Spleen (tissue), 11 donors: ENCODE measurements around the gene OOSP3. TPM values are rescaled to one million over a fixed set of nuclear protein-coding genes. Genes with fewer than 3 reads are reported as not detected.
"Not testable (repeated sequence)": the region's sequence is repeated elsewhere in the genome, so short reads cannot be mapped to it uniquely, and the experiment has no call there.

Source experiments
- DNase-seq: peaks from one replicate; pipeline ENCODE4 v3.0.0-alpha.2; 2020
- H3K27ac ChIP-seq, 8 donors: fragments of 200-600 bp; sonication (generic) in 7 of 8; 1 replicate in 4 of 8; 2 replicates in 4 of 8; pipeline versions ENCODE4 v1.5.0 to v1.8.0; 2016 to 2021; ENCODE audit warnings: inconsistent platforms in 4 of 8, mild to moderate bottlenecking in 4 of 8, moderate library complexity in 1 of 8
- H3K27me3 ChIP-seq, 7 donors: fragments of 200-600 bp; sonication (generic) in 6 of 7; replicated peaks in 1 of 7; 1 replicate in 4 of 7; 2 replicates in 3 of 7; pipeline versions ENCODE4 v1.5.0 to v1.8.0; 2016 to 2021; ENCODE audit warnings: inconsistent platforms in 3 of 7, mild to moderate bottlenecking in 1 of 7
- H3K36me3 ChIP-seq, 6 donors: fragments of 200-600 bp; sonication (generic) in 5 of 6; 1 replicate in 4 of 6; 2 replicates in 2 of 6; pipeline versions ENCODE4 v1.5.0 to v1.8.0; 2016 to 2021; ENCODE audit warnings: inconsistent platforms in 2 of 6
- H3K4me1 ChIP-seq, 6 donors: fragments of 200-600 bp; sonication (generic) in 5 of 6; 1 replicate in 3 of 6; 2 replicates in 3 of 6; pipeline versions ENCODE4 v1.5.0 to v1.8.0; 2016 to 2021; ENCODE audit warnings: inconsistent platforms in 3 of 6
- H3K4me3 ChIP-seq, 8 donors: fragments of 200-600 bp; sonication (generic) in 7 of 8; 1 replicate in 4 of 8; 2 replicates in 4 of 8; pipeline versions ENCODE4 v1.5.0 to v1.8.0; 2016 to 2021; ENCODE audit warnings: inconsistent platforms in 4 of 8, mild to moderate bottlenecking in 4 of 8, moderate library complexity in 2 of 8
- H3K9me3 ChIP-seq, 8 donors: fragments of 200-600 bp; sonication (generic) in 7 of 8; 1 replicate in 4 of 8; 2 replicates in 4 of 8; pipeline versions ENCODE4 v1.5.0 to v1.8.0; 2016 to 2021; ENCODE audit warnings: inconsistent platforms in 4 of 8
- CTCF ChIP-seq, 11 experiments: fragments of 200-600 bp in 7 of 11; fragments of 450-650 bp in 4 of 11; sonication (generic) in 4 of 11; IDR thresholded peaks in 8 of 11; conservative IDR thresholded peaks in 3 of 11; 1 replicate in 7 of 11; 2 replicates in 4 of 11; pipeline versions ENCODE4 v1.4.0 to v1.8.0; 2016 to 2021; ENCODE audit warnings: antibody characterized with exemption in 11 of 11, inconsistent platforms in 4 of 11, mild to moderate bottlenecking in 1 of 11
- POLR2A ChIP-seq, 3 donors: fragments of 450-650 bp; IDR thresholded peaks; one replicate each; pipeline ENCODE4 v1.5.1; 2017; ENCODE audit warnings: antibody characterized with exemption in 3 of 3, mild to moderate bottlenecking in 1 of 3
- POLR2AphosphoS5 ChIP-seq, 3 donors: sonication (generic); formaldehyde crosslinking; IDR thresholded peaks; one replicate each; pipeline ENCODE4 v1.5.1; 2017; ENCODE audit warnings: antibody characterized with exemption in 3 of 3
- WGBS, 5 donors: extraction: QIAGEN DNeasy Blood & Tissue Kit in 3 of 5; methylation state at CpG; one replicate each; pipeline versions ENCODE4 v1.1.5 to v1.1.7; 2013 to 2018; 5-methylcytosine and 5-hydroxymethylcytosine counted together
- intact Hi-C: fragments of 100-400 bp; cut with DNase I; formaldehyde crosslinking; loops from one replicate; pipeline ENCODE4 v1.15.0; 2023; ENCODE audit warnings: low total_unique reads
- polyA plus RNA-seq, 3 donors: library from polyadenylated mRNA; stranded (reverse); fragments of 200-250 nt; gene quantifications; one replicate each; pipeline ENCODE4 v1.2.1, GENCODE V29; 2013
- total RNA-seq, 7 donors: library from RNA; depleted of rRNA in 3 of 7; stranded (reverse); fragments of >200 nt in 3 of 7; fragmentation: NEBNext Ultra II Directional in 4 of 7; extraction: Animal tissue kit (Norgen Biotek cat#: 25700) in 4 of 7; gene quantifications; one replicate each; pipeline versions ENCODE4 v1.1.0 to v1.2.1, GENCODE V29; 2016 to 2021
- donor health status: healthy with polysubstance abuse.
- donor health status: DM: no; HTN: no; CAD: no; lungs with moderate emphysema.
- donor health status: DM: no; HTN: no; CAD: no.
- donor health status: Bipolar disorder and iron deficiency.
- donor health status: healthy.
- donor health status: DM: no; HTN: no; CAD: no.
- donor health status: DM: yes; HTN: yes; CAD: no.

OOSP3 gene
- total and polyA plus RNA-seq, 10 donors: not detected

DNA sequence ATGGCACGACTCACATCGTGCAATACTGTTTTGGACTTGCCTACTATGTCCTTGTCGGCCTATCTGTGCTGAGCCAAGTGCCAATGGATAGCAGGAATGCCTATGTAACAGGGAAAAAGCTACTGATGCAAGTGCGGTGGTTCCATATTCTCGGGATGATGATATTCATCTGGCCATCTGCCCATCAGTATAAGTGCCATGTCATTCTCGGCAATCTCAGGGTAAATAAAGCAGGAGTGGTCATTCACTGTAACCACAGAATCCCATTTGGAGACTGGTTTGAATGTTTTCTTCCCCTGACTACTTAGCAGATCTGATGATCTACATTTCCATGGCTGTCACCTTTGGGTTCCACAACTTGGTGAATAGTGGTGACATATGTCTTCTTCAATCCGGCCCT is 20.1 kb downstream of the OOSP3 start:
- Histone ChIP-seq H3K9me3 (peaks cover 0 to 7% (median 0%) of the 10 kb centered on the region in 8 donors), H3K36me3 (no peaks in the 10 kb centered on the region), H3K27me3 (no peaks in the 10 kb centered on the region), H3K4me3 (no peak overlapping the region), H3K27ac (no peak overlapping the region), H3K4me1 (no peaks in the 10 kb centered on the region)
- WGBS, 5 donors: 88 to 95% (median 93%) methylated on average over 7 of the region's 7 CpGs
- intact Hi-C loops: no loop called here
- DNase-seq: no peak
- TF ChIP-seq POLR2AphosphoS5 (IDR thresholded peaks at IDR 0.05) (no peak), CTCF (IDR thresholded peaks at IDR 0.05 in 8 of 11, conservative IDR thresholded peaks at IDR 0.05 in 3 of 11) (no peak), POLR2A (IDR thresholded peaks at IDR 0.05) (no peak)

DNA sequence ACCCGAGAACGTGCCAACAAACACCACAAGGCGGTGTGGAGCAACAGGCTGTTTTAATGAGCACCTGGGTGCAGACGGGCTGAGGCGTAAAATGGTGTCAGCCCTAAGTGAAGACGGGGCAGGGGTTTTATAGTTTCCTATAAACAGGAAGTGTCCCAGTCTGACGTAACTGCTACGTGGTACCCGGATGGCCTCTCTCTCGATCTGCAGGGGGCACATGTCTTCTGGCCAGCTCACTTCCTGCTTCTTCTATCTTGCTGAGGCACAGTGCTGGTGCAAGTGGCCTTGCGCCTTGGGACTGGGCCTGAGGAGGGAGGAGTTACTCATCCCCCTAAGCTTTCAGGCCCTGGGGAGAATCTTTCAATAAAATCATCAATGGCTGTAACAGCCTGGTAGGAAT is 20.9 kb downstream of the OOSP3 start:
- Histone ChIP-seq H3K4me1 (no peaks in the 10 kb centered on the region), H3K9me3 (peaks cover 0 to 7% (median 0%) of the 10 kb centered on the region in 8 donors), H3K4me3 (no peak overlapping the region), H3K27ac (no peak overlapping the region), H3K27me3 (no peaks in the 10 kb centered on the region), H3K36me3 (no peaks in the 10 kb centered on the region)
- DNase-seq: no peak
- 63 to 82% (median 67%) methylated on average over 11 of the region's 11 CpGs for WGBS, 5 donors
- TF ChIP-seq POLR2A (IDR thresholded peaks at IDR 0.05) (no peak), POLR2AphosphoS5 (IDR thresholded peaks at IDR 0.05) (no peak), CTCF (IDR thresholded peaks at IDR 0.05 in 8 of 11, conservative IDR thresholded peaks at IDR 0.05 in 3 of 11) (no peak)
- intact Hi-C loops: no loop called here

DNA sequence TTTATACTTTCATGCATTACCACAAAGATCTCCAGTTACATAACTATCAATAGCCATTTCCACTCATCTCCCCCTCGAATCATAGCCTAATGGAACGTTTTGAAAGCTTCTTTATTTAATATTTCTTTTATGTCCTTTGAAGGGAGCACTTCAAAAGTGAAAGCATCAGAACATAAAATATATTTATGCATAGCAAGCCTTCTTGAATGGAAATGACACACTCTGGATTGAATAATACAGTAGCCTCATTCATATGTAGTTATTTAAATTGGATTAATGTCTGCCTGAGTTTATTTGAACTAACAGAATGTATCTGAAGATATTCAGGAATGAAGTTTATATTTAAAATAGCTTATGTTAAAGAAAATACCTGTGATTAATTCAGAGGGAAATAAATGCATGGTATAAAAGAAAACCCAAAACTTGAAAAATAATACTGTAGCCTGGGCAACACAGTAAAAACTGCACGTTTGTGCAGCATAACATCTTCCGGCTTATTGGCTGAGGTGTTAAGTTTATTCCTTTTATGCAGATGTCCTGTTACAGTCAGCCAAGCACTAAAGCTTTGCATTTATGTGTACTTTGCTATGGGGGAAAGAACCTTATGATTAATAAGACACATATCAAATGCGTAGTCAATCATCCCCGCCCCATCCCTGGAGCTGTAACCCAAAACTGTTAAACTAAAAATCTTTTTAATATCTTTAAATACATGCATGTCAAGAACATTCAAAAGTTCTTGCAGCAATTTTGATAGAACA is 22.0 kb downstream of the OOSP3 start:
- no peak for TF ChIP-seq POLR2AphosphoS5 (IDR thresholded peaks at IDR 0.05)
- TF ChIP-seq POLR2A (IDR thresholded peaks at IDR 0.05): no peak
- TF ChIP-seq CTCF (IDR thresholded peaks at IDR 0.05 in 8 of 11, conservative IDR thresholded peaks at IDR 0.05 in 3 of 11): no peak
- H3K36me3 ChIP-seq: no peaks in the 10 kb centered on the region
- intact Hi-C loops: no loop called here
- no peak overlapping the region for H3K4me3 ChIP-seq
- WGBS, 5 donors: 76 to 84% (median 78%) methylated on average over 6 of the region's 6 CpGs
- no peak for DNase-seq
- no peaks in the 10 kb centered on the region for H3K4me1 ChIP-seq
- H3K27me3 ChIP-seq: no peaks in the 10 kb centered on the region
- peaks cover 0 to 10% (median 0%) of the 10 kb centered on the region in 8 donors for H3K9me3 ChIP-seq
- H3K27ac ChIP-seq: peak overlapping the region in 1 of 8 donors; percentile 55

DNA sequence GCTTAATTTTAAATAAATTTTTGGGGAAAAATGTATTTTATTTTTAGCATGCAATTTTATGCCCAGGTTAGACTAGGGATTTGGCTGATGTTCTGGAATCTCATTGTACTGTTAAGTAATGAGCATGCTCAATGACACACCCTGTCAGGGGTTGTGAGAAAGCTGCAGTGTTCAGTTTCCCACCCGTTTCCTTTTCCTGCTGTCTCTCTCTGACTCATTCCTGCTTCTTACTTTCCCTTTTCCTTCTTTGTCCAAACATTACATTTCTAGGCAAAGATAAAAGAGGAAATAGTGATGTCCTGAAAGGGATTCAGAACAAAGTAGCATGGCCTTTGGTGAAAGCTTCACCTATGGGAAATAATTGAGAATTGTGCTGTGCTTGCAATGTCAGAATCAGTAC is 22.7 kb downstream of the OOSP3 start:
- Histone ChIP-seq H3K9me3 (peaks cover 0 to 14% (median 0%) of the 10 kb centered on the region in 8 donors), H3K27ac (peak overlapping the region in 5 of 8 donors; percentile 29 to 55 (median 44)), H3K27me3 (no peaks in the 10 kb centered on the region), H3K4me1 (no peaks in the 10 kb centered on the region), H3K36me3 (no peaks in the 10 kb centered on the region), H3K4me3 (no peak overlapping the region)
- no peak for TF ChIP-seq CTCF (IDR thresholded peaks at IDR 0.05 in 8 of 11, conservative IDR thresholded peaks at IDR 0.05 in 3 of 11)
- intact Hi-C loops: no loop called here
- no peak for DNase-seq
- WGBS, 5 donors: 33 to 68% (median 42%) methylated on average over 1 of the region's 1 CpG

- H3K36me3 ChIP-seq, H3K9me3 ChIP-seq, H3K4me3 ChIP-seq, intact Hi-C loops, H3K27me3 ChIP-seq, H3K4me1 ChIP-seq, H3K27ac ChIP-seq, DNase-seq: not testable (repeated sequence)
- WGBS, 5 donors: 81 to 98% (median 90%) methylated on average over 2 of the region's 2 CpGs
These were observed 25.0 kb downstream of the OOSP3 start for GRCh38 chr11:59903569-59903968.
